ENCODE measurements around the gene ADAMTS8.

- no peak for TF ChIP-seq CTCF (conservative IDR thresholded peaks at IDR 0.05; ENCODE audit: low read depth, low read length)
- no peak for TF ChIP-seq EZH2 (IDR thresholded peaks at IDR 0.05; ENCODE audit: low read length, unreplicated experiment)
- no peak for TF ChIP-seq EZH2phosphoT487 (IDR thresholded peaks at IDR 0.05; ENCODE audit: borderline replicate concordance, low read length)
Measured at GRCh38 chr11:130397780-130398179, 30.6 kb downstream of the ADAMTS8 start.

Data from PC-3 (cell line).